Measurements from ENCODE around the gene BCLAF3.

GRCh38 chrX:20015945-20016615 is 25.2 kb upstream of the BCLAF3 start:
- no peak for TF ChIP-seq CTCF (IDR thresholded peaks at IDR 0.05; ENCODE audit: poor library complexity)
- TF ChIP-seq EZH2phosphoT487 (IDR thresholded peaks at IDR 0.05; ENCODE audit: low read depth, severe bottlenecking, unreplicated experiment) = no peak

Measured in hepatocyte (in vitro differentiated cells).